DOHH2 (cell line): ENCODE measurements around the gene SELENOP.

ENCODE experiments used
- CTCF ChIP-seq: fragments of 200-600 bp; sonication (generic); IDR thresholded peaks from one replicate; pipeline ENCODE4 v1.5.1; 2014; ENCODE audit warnings: antibody characterized with exemption, mild to moderate bottlenecking, low read depth, low read length; ENCODE audit not compliant: poor library complexity, severe bottlenecking
- EZH2phosphoT487 ChIP-seq: fragments of 200-600 bp; sonication (generic); IDR thresholded peaks from 2 replicates; pipeline ENCODE4 v1.6.1; 2017; ENCODE audit warnings: borderline replicate concordance, mild to moderate bottlenecking, antibody characterized with exemption, low read length, moderate library complexity, mixed read lengths

- TF ChIP-seq CTCF = no peak
- TF ChIP-seq EZH2phosphoT487 = no peak
These were observed 32.6 kb downstream of the SELENOP start for GRCh38 chr5:42779083-42779482.
